Adrenal gland (tissue), 5 donors: Measurements from ENCODE around the gene TSPAN5.

ENCODE experiments used
- CTCF ChIP-seq, 6 experiments: fragments of 450-650 bp in 4 of 6; fragments of 200-600 bp in 2 of 6; sonication (generic) in 1 of 6; IDR thresholded peaks; 1 replicate in 5 of 6; 2 replicates in 1 of 6; pipeline versions ENCODE4 v1.5.1 to v1.8.0; 2016 to 2021; ENCODE audit warnings: antibody characterized with exemption in 6 of 6, mild to moderate bottlenecking in 2 of 6, moderate library complexity in 1 of 6
- POLR2A ChIP-seq, 2 donors: fragments of 450-650 bp; IDR thresholded peaks; one replicate each; pipeline ENCODE4 v1.6.1; 2017; ENCODE audit warnings: antibody characterized with exemption in 2 of 2, mild to moderate bottlenecking in 2 of 2, moderate library complexity in 1 of 2
- donor health status: DM: no; HTN: no; CAD: no.

- TF ChIP-seq CTCF (IDR thresholded peaks at IDR 0.05) = no peak
- no peak for TF ChIP-seq POLR2A (IDR thresholded peaks at IDR 0.05)
These were observed 53.2 kb downstream of the TSPAN5 start for GRCh38 chr4:98605216-98605615.
